Spleen (tissue), 11 donors: ENCODE data around the gene RUSC2. TPM values are rescaled to one million over a fixed set of nuclear protein-coding genes. Genes with fewer than 3 reads are reported as not detected.

Experiments
- DNase-seq: peaks from one replicate; pipeline ENCODE4 v3.0.0-alpha.2; 2020
- H3K27ac ChIP-seq, 8 donors: fragments of 200-600 bp; sonication (generic) in 7 of 8; 1 replicate in 4 of 8; 2 replicates in 4 of 8; pipeline versions ENCODE4 v1.5.0 to v1.8.0; 2016 to 2021; ENCODE audit warnings: inconsistent platforms in 4 of 8, mild to moderate bottlenecking in 4 of 8, moderate library complexity in 1 of 8
- H3K27me3 ChIP-seq, 7 donors: fragments of 200-600 bp; sonication (generic) in 6 of 7; replicated peaks in 1 of 7; 1 replicate in 4 of 7; 2 replicates in 3 of 7; pipeline versions ENCODE4 v1.5.0 to v1.8.0; 2016 to 2021; ENCODE audit warnings: inconsistent platforms in 3 of 7, mild to moderate bottlenecking in 1 of 7
- H3K36me3 ChIP-seq, 6 donors: fragments of 200-600 bp; sonication (generic) in 5 of 6; 1 replicate in 4 of 6; 2 replicates in 2 of 6; pipeline versions ENCODE4 v1.5.0 to v1.8.0; 2016 to 2021; ENCODE audit warnings: inconsistent platforms in 2 of 6
- H3K4me1 ChIP-seq, 6 donors: fragments of 200-600 bp; sonication (generic) in 5 of 6; 1 replicate in 3 of 6; 2 replicates in 3 of 6; pipeline versions ENCODE4 v1.5.0 to v1.8.0; 2016 to 2021; ENCODE audit warnings: inconsistent platforms in 3 of 6
- H3K4me3 ChIP-seq, 8 donors: fragments of 200-600 bp; sonication (generic) in 7 of 8; 1 replicate in 4 of 8; 2 replicates in 4 of 8; pipeline versions ENCODE4 v1.5.0 to v1.8.0; 2016 to 2021; ENCODE audit warnings: inconsistent platforms in 4 of 8, mild to moderate bottlenecking in 4 of 8, moderate library complexity in 2 of 8
- H3K9me3 ChIP-seq, 8 donors: fragments of 200-600 bp; sonication (generic) in 7 of 8; 1 replicate in 4 of 8; 2 replicates in 4 of 8; pipeline versions ENCODE4 v1.5.0 to v1.8.0; 2016 to 2021; ENCODE audit warnings: inconsistent platforms in 4 of 8
- CTCF ChIP-seq, 11 experiments: fragments of 200-600 bp in 7 of 11; fragments of 450-650 bp in 4 of 11; sonication (generic) in 4 of 11; IDR thresholded peaks in 8 of 11; conservative IDR thresholded peaks in 3 of 11; 1 replicate in 7 of 11; 2 replicates in 4 of 11; pipeline versions ENCODE4 v1.4.0 to v1.8.0; 2016 to 2021; ENCODE audit warnings: antibody characterized with exemption in 11 of 11, inconsistent platforms in 4 of 11, mild to moderate bottlenecking in 1 of 11
- POLR2A ChIP-seq, 3 donors: fragments of 450-650 bp; IDR thresholded peaks; one replicate each; pipeline ENCODE4 v1.5.1; 2017; ENCODE audit warnings: antibody characterized with exemption in 3 of 3, mild to moderate bottlenecking in 1 of 3
- POLR2AphosphoS5 ChIP-seq, 3 donors: sonication (generic); formaldehyde crosslinking; IDR thresholded peaks; one replicate each; pipeline ENCODE4 v1.5.1; 2017; ENCODE audit warnings: antibody characterized with exemption in 3 of 3
- WGBS, 5 donors: extraction: QIAGEN DNeasy Blood & Tissue Kit in 3 of 5; methylation state at CpG; one replicate each; pipeline versions ENCODE4 v1.1.5 to v1.1.7; 2013 to 2018; 5-methylcytosine and 5-hydroxymethylcytosine counted together
- intact Hi-C: fragments of 100-400 bp; cut with DNase I; formaldehyde crosslinking; loops from one replicate; pipeline ENCODE4 v1.15.0; 2023; ENCODE audit warnings: low total_unique reads
- polyA plus RNA-seq, 3 donors: library from polyadenylated mRNA; stranded (reverse); fragments of 200-250 nt; gene quantifications; one replicate each; pipeline ENCODE4 v1.2.1, GENCODE V29; 2013
- total RNA-seq, 7 donors: library from RNA; depleted of rRNA in 3 of 7; stranded (reverse); fragments of >200 nt in 3 of 7; fragmentation: NEBNext Ultra II Directional in 4 of 7; extraction: Animal tissue kit (Norgen Biotek cat#: 25700) in 4 of 7; gene quantifications; one replicate each; pipeline versions ENCODE4 v1.1.0 to v1.2.1, GENCODE V29; 2016 to 2021
- donor health status: healthy with polysubstance abuse.
- donor health status: DM: no; HTN: no; CAD: no; lungs with moderate emphysema.
- donor health status: DM: no; HTN: no; CAD: no.
- donor health status: Bipolar disorder and iron deficiency.
- donor health status: healthy.
- donor health status: DM: no; HTN: no; CAD: no.
- donor health status: DM: yes; HTN: yes; CAD: no.

Gene RUSC2
- total and polyA plus RNA-seq, 10 donors, result 2.5 to 41.9 (median 14.7) TPM

- Histone ChIP-seq H3K27me3 (no peaks in the 10 kb centered on the region), H3K36me3 (no peaks in the 10 kb centered on the region), H3K27ac (peak overlapping the region; percentile 44 to 88 (median 82)), H3K4me3 (peak overlapping the region; percentile 15 to 59 (median 24)), H3K9me3 (no peaks in the 10 kb centered on the region), H3K4me1 (peaks cover 3 to 54% (median 17%) of the 10 kb centered on the region in 6 donors)
- TF ChIP-seq POLR2AphosphoS5 (IDR thresholded peaks at IDR 0.05), result peak; percentile 64 to 84 (median 82)
- no peak for TF ChIP-seq POLR2A (IDR thresholded peaks at IDR 0.05)
- TF ChIP-seq CTCF (IDR thresholded peaks at IDR 0.05 in 8 of 11, conservative IDR thresholded peaks at IDR 0.05 in 3 of 11), result no peak
- 27 to 54% (median 37%) methylated on average over 18 of the region's 18 CpGs for WGBS, 5 donors
- intact Hi-C loops, result no loop called here
- DNase-seq, result peak; percentile 82
Measured at GRCh38 chr9:35538361-35539234, 48.7 kb downstream of the RUSC2 start.

Other genes with a start within 250 kb of the RUSC2 start
- gene TESK1, start 115.2 kb downstream of the RUSC2 start, total RNA-seq, result 10 to 100 TPM; 24.8 to 47.1 (median 31.8) TPM
- gene TESK1, start 115.2 kb downstream of the RUSC2 start, polyA plus RNA-seq, result 10 to 100 TPM; 15.6 to 34.7 (median 22.7) TPM
- gene CD72, start 128.3 kb downstream of the RUSC2 start, total RNA-seq, result 100 to 1,000 TPM in 5 of 7 donors, 10 to 100 TPM in 2; 74.4 to 160 (median 127) TPM
- 100 to 1,000 TPM in 2 of 3 donors, 10 to 100 TPM in 1; 97.4 to 159 (median 115) TPM for gene CD72, start 128.3 kb downstream of the RUSC2 start, polyA plus RNA-seq
- 10 to 100 TPM; 24.2 to 44.9 (median 27.5) TPM for gene SIT1, start 160.8 kb downstream of the RUSC2 start, total RNA-seq
- 10 to 100 TPM; 71.7 to 82.7 (median 82.7) TPM for gene SIT1, start 160.8 kb downstream of the RUSC2 start, polyA plus RNA-seq
- gene RMRP, start 167.9 kb downstream of the RUSC2 start, total RNA-seq, result over 10,000 TPM in 5 of 7 donors, 1,000 to 10,000 TPM in 2; 5,541 to 28,996 (median 23,209) TPM
- gene RMRP, start 167.9 kb downstream of the RUSC2 start, polyA plus RNA-seq, result 100 to 1,000 TPM in 1 of 3 donors, 10 to 100 TPM in 1, not detected in 1; 42.1 to 285 TPM
- gene CCDC107, start 168.2 kb downstream of the RUSC2 start, total RNA-seq, result 10 to 100 TPM; 14.4 to 24.2 (median 20.8) TPM
- 10 to 100 TPM; 35.3 to 46.9 (median 37.0) TPM for gene CCDC107, start 168.2 kb downstream of the RUSC2 start, polyA plus RNA-seq
- gene ARHGEF39, start 175.1 kb downstream of the RUSC2 start, total RNA-seq, result 1 to 10 TPM in 6 of 7 donors, under 1 TPM in 1; 0.95 to 2.8 (median 1.4) TPM
- gene ARHGEF39, start 175.1 kb downstream of the RUSC2 start, polyA plus RNA-seq, result 1 to 10 TPM in 2 of 3 donors, under 1 TPM in 1; 0.89 to 2.9 (median 1.1) TPM
- gene CA9, start 183.8 kb downstream of the RUSC2 start, total RNA-seq, result not detected
- under 1 TPM in 2 of 3 donors, not detected in 1; 0.26 to 0.30 TPM for gene CA9, start 183.8 kb downstream of the RUSC2 start, polyA plus RNA-seq
- 100 to 1,000 TPM in 2 of 7 donors, 10 to 100 TPM in 5; 43.1 to 231 (median 79.2) TPM for gene TPM2, start 199.8 kb downstream of the RUSC2 start, total RNA-seq
- 100 to 1,000 TPM; 148 to 237 (median 190) TPM for gene TPM2, start 199.8 kb downstream of the RUSC2 start, polyA plus RNA-seq
- gene TLN1, start 242.1 kb downstream of the RUSC2 start, total RNA-seq, result 100 to 1,000 TPM; 356 to 881 (median 592) TPM
- gene TLN1, start 242.1 kb downstream of the RUSC2 start, polyA plus RNA-seq, result 100 to 1,000 TPM in 1 of 3 donors, 10 to 100 TPM in 2; 79.9 to 122 (median 95.5) TPM
- gene CREB3, start 242.6 kb downstream of the RUSC2 start, total RNA-seq, result 10 to 100 TPM; 21.8 to 35.9 (median 26.0) TPM
- 10 to 100 TPM; 14.7 to 26.7 (median 20.9) TPM for gene CREB3, start 242.6 kb downstream of the RUSC2 start, polyA plus RNA-seq